Cardiac atrium fibroblast (primary cell): ENCODE measurements around the gene APEH. TPM values are rescaled to one million over a fixed set of nuclear protein-coding genes. Genes with fewer than 3 reads are reported as not detected.

ENCODE experiments used
- total RNA-seq: library from RNA; depleted of rRNA; stranded (reverse); fragments of >200 nt; gene quantifications from 2 replicates; pipeline ENCODE4 v1.2.3, GENCODE V29; 2015

Gene APEH
- total RNA-seq: 80.2 and 111 TPM in 2 replicates

GRCh38 chr3:49673715-49674496, at the start of gene APEH:
Gene APEH (plus strand): TSS chr3:49674351. CDS start chr3:49674402, 51 bp downstream.

GRCh38 chr3:49689046-49689907, 15.1 kb downstream of the APEH start, which contains the start of the genes MST1 and RNF123:
Gene MST1 (minus strand): TSS chr3:49689474. CDS start chr3:49688691, 783 bp downstream.
Gene RNF123 (plus strand): TSS chr3:49689557. CDS start chr3:49691166, 1,609 bp downstream.

GRCh38 chr3:49719214-49719884, 45.2 kb downstream of the APEH start, which contains the start of gene AMIGO3:
Gene AMIGO3 (minus strand): TSS chr3:49719684. CDS start chr3:49719465, 219 bp downstream.

GRCh38 chr3:49723628-49724551, 49.7 kb downstream of the APEH start, which contains the start of gene GMPPB:
Gene GMPPB (minus strand): TSS chr3:49723951. CDS start chr3:49723726, 225 bp downstream.

Other genes with a start within 250 kb of the APEH start
- 6.7 and 16.8 TPM in 2 replicates for gene NICN1, start 245.0 kb upstream of the APEH start, total RNA-seq
- gene DAG1, start 204.1 kb upstream of the APEH start, total RNA-seq: 49.3 and 80.0 TPM in 2 replicates
- gene BSN, start 119.9 kb upstream of the APEH start, total RNA-seq: 0.16 and 0.36 TPM in 2 replicates
- 6.6 and 10.1 TPM in 2 replicates for gene MST1, start 15.1 kb downstream of the APEH start, total RNA-seq
- gene RNF123, start 15.2 kb downstream of the APEH start, total RNA-seq: 25.1 and 26.6 TPM in 2 replicates
- 4.9 TPM in 1 of 2 replicates, not detected in the other for gene AMIGO3, start 45.3 kb downstream of the APEH start, total RNA-seq
- gene GMPPB, start 49.6 kb downstream of the APEH start, total RNA-seq: 30.0 and 36.6 TPM in 2 replicates
- 30.7 and 36.5 TPM in 2 replicates for gene IP6K1, start 112.2 kb downstream of the APEH start, total RNA-seq
- not detected in 2 replicates for gene CDHR4, start 125.5 kb downstream of the APEH start, total RNA-seq
- gene INKA1, start 128.9 kb downstream of the APEH start, total RNA-seq: 1.4 and 3.6 TPM in 2 replicates
- 21.7 and 27.5 TPM in 2 replicates for gene UBA7, start 139.6 kb downstream of the APEH start, total RNA-seq
- 6.5 and 7.8 TPM in 2 replicates for gene TRAIP, start 182.2 kb downstream of the APEH start, total RNA-seq
- gene CAMKV, start 195.6 kb downstream of the APEH start, total RNA-seq: not detected in 2 replicates
- gene MST1R, start 229.5 kb downstream of the APEH start, total RNA-seq: not detected in 2 replicates